Stimulated activated CD4-positive, alpha-beta T cell treated with anti-CD3 and anti-CD28 coated beads, Interleukin-1b, Interleukin-23, amount 100 ng/mL, for 48 hours (primary cell): ENCODE data around the gene SLF2.
"Not testable (repeated sequence)": the region's sequence is repeated elsewhere in the genome, so short reads cannot be mapped to it uniquely, and the experiment has no call there.

ENCODE experiments used
- DNase-seq: peaks from one replicate; pipeline ENCODE4 v3.0.0-alpha.2; 2020

The SLF2 gene

GRCh38 chr10:100881556-100882213 is 31.1 kb upstream of the SLF2 start:
- no peak for DNase-seq

DNA sequence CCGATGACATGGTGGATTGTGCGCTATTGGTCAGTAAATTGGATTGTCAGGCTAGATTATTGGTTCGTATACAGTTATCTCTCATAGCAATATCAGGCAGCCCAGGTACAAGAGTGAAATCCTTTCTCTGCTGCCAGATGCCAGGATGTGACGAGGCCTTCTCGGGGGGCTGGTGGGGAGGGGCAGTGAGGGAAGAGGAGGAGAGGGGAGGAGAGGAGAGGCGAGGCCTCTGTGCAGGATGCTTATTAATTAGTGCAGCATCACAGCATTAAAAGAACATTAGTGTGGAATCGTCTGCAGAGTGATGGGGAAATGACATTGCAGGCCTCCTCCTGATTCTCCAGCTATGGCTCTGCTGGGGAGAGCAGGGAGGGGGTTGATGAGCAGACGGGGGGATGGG is 30.5 kb upstream of the SLF2 start:
- DNase-seq = no peak

DNA sequence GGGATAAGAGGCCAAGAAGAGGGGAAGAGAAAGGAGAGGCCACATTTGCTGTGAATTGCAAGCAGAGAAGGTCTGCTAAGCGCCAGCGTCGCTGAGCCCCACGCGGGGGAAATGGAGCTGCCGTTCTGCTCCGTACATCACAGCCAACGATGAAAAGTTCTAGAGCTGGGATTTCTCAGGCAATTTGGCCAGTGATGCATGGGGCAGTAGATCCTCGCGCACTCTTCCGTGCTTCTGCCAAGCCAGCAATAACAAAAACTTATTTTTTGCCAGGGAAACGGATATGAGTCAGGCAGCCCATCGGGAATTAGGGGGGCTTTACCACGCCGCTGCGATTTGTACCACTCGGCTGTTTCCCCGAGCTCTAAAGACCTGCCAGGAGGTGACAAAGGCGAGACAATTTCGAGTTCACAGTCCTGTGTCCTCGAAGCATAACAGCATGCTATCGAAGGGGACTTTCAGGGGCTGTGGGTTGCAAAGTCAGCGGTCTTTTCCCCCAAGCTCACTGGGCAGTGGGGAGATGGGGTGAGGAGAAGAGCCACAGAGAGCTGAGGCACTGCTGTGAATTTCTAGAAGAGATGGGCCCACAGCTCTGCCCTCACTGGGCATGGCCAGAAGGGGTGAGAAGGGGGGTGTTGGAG is 30.0 kb upstream of the SLF2 start:
- no peak for DNase-seq

DNA sequence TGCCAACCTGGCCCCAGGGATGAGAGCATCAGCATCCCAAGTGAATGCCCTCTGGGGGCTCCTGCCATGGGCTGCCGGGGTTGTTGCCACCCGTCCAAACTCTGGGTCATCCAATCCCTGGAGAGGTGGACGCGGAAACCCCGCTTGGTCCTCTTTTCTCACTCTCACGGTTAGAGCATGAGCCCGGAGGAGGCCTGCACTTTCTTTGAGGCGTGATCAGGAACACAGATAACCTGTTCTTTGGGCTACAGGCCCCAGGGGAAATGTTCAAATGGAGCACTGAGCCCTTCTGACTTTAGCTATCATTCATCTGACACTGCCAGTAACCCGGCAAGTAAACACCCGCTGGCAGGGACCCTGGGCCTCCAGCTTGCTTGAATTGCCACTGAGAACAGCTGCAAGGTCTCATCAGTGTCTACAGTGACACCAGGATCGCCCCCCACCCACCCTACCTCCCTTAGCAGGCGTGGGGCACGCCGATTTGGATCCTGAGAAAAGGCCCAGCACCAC is 29.4 kb upstream of the SLF2 start:
- DNase-seq = no peak

DNA sequence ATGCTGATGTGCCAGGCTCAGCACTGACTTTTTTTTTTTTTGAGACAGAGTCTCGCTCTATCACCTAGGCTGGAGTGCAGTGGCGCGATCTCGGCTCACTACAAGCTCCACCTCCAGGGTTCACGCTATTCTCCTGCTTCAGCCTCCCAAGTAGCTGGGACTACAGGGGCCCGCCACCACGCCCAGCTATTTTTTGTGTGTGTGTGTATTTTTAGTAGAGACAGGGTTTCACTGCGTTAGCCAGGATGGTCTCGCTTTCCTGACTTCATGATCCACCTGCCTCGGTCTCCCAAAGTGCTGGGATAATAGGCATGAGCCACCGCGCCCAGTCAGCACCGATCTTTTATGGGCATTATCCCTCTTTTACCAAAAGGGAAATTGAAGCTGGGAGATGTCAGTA is 27.2 kb upstream of the SLF2 start:
- DNase-seq = not testable (repeated sequence)

DNA sequence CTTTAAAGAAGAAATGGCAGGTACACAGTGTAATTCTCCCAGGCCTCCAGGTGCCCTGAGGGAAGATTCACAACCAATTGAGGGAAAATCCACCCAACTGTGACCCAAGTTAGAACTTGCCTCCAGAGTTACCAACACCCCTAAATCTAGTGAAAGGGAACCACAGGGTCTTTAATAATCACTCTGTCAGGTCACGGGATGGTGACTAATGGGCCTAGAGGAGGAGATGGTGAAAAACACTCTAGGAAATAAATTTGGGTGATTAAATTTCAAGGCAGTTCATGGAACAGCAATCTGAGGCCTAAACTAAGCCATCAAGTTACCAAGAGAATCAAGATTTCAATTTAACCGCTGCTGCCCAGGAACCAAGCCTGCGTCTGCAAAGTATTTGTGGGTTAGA is 26.7 kb upstream of the SLF2 start:
- no peak for DNase-seq

- no peak for DNase-seq
Measured at GRCh38 chr10:100886521-100886920, 26.2 kb upstream of the SLF2 start.

DNA sequence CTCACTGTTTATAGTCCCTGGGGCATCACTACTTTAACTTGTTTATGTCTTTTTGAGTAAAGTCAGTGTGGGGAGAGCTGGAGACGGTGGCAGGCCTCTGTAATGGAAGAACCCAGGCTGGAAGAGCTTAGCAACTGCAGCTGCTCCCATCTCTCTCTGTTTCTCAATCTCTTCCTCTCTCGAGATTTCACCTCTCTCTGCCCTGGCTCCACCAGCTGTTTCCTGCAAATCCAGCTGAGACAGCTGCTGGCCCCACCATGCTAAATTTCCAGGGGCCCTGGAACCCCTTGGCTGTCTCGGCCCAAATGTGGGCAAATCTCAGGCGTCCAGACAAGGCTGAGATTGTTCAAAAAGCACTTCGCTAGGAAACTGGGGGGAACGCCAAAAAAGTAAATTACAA is 25.8 kb upstream of the SLF2 start:
- DNase-seq = no peak

DNA sequence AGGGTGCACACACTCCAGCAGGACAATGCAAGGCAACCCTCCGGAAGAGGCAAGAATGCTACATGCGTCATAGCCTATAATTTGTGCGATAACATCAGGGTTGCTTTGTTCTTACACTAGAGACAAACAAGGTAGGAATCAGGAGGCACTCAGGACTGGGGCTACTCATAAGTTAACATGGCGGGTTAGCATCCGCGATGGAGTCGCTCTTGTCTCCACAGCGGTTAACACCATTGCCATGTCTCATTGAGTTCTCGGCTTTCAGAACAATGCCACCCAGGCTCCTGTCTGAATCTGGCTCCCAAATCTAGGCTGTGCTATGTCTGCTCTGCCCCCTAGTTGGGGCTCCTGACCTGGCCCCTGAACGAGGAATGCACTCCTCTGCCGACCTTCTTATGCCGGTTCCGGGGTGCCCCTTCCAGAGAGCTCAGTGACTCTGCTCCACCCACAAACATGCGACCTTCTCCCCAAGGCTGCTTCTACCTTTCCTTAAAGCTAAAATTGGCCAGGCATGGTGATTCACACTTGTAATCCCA is 24.9 kb upstream of the SLF2 start:
- no peak for DNase-seq

DNA sequence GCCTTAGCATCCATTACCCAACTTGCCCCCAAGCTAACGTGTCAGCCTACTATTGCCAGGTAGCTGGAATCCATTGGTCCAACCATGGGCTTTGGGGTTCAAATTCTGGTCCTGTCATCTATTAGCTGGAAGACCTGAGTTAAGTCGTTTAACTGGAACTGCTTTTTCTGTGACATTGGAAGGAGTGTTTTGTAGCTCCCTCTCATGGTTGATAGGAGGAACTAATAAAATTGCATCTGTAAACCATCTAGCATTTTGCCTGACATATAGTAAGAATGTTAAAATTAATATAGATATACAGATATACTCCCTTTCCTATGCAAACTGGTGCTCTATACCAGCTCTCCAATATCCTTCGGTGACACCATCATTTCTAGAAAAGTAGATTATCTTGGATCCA is 23.8 kb upstream of the SLF2 start:
- no peak for DNase-seq

- DNase-seq = no peak
Measured at GRCh38 chr10:100889546-100889945, 23.2 kb upstream of the SLF2 start.

GRCh38 chr10:100890141-100890672 is 22.6 kb upstream of the SLF2 start:
- DNase-seq = no peak

DNA sequence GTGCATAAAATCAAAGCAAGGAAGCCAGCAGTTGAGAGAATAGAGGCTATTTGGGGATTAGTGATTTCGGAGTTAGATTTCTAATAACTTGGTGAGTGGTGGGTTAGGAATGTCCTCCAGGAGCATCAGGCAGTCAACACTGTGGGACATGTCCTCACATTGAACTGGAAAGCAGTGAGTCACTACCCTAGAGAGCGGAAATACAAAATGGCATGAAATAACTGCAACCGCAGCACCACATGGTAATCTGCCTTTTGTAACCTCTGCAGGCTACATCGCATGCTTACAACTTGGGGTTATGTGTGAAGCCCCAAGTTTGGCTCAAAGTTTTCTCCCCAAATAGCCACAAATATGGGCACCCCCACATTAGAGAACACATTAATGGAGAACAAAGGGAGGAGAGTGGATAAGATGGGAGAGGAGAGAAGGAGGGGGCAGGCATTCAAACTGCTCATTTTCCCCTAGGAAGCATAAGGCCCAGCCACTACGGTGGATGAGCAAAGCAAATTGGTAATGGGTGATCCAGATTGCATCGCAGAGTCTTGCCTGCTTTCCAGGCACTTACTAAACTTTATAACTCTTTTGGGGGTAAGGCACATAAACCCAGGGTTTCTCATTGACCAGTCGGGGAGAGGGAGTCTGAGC is 22.0 kb upstream of the SLF2 start:
- no peak for DNase-seq

- no peak for DNase-seq
Measured at GRCh38 chr10:100894033-100894432, 18.7 kb upstream of the SLF2 start.

- no peak for DNase-seq
Measured at GRCh38 chr10:100894589-100895294, 18.0 kb upstream of the SLF2 start.

- DNase-seq = no peak
Measured at GRCh38 chr10:100895346-100895745, 17.4 kb upstream of the SLF2 start.

DNA sequence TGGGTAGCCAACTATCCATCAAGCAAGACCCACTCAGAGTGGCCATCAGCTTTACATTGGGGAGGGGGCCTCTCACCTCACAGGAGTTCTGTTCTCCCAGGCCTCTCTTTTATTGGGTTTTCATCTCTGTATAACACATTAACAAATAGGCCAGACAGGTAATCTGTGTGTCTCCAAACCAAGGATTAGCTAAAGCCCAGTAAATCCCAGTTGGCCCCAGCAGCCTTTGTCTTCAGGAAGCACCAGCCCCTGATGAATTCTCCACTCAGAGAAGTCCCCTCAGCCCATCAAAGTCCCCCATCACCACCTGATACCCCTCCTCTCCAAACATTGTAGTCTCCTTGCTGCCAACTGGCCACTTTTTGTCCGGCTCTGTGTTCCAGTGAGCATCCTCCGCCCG is 16.9 kb upstream of the SLF2 start:
- DNase-seq = no peak

DNA sequence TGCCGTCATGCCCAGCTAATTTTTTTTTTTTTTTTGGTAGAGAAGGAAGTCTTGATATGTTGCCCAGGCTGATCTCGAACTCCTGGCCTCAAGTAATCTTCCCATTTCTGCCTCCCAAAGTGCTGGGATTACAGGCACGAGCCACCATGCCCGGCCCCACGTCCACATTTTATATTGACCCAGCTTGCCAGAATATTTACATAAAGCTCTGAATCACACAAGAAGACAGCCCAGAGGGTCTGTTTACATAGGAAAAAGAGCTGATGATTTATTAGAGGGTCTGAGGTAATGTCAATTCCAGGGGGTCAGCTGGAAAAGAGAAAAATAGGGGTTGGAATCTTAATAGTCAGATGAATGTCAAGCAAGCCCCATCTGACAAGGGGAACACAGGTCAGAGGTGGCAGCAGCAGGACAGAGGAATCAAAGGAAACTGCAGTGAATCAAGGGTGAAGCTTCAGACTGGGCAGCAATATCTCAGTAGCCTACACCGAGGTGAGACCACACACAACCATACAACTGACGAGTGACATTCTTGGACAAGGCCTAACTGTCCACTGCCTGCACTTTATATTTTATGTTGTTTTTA is 15.8 kb upstream of the SLF2 start:
- DNase-seq = no peak

DNA sequence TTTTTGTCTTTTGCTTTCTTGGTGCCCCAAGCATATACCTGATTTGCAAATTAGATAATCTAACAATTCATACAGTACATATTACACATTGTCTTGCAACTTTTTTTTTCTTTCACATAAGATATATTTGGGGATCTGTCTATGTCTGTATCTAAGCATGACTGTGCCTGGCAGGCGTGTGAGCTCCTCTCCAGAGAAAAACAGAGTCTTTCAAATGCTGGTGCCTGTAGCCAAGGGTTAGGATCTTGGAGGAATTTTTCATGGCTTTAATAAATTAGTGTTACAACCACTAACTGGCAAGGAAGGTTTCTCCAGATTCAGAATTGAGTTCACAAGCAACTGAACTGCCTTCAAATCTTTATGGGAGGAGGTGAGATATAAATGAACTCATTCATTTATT is 14.8 kb upstream of the SLF2 start:
- DNase-seq = no peak

DNA sequence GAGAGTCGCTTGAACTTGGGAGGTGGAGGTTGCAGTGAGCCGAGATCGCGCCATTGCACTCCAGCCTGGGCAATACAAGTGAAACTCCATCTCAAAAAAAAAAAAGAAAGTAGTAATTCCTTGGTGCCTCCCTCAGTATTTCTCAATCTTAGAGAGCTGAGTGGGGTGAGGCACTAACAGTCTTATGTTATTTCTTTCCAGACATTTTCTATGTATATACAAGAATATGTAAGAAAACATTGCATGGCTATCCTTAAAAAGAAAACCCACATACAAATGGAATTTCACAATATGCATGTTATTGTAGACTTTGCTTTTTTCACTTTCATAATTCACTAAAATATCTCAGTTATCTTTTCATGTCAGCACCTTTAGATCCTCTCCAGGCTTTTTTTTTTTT is 13.6 kb upstream of the SLF2 start:
- DNase-seq = no peak

DNA sequence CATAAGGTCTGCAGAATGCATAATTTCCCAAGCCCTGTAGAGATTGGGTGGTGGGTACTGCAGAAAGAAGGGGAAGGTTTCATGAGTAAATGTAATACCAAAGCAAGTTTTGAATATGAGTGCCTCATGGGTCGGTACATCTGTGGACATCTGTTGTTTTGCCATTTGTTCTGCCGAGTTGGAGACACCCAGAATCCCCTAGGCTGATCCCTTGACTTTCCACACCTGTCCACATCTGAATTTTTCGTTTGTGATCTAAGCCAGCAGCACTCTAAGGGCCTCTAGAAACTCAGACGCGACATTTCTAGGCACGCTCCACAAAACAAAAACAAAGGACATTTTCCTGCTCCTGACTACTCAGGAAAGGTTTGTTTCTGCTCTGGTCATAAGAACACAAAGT is 11.7 kb upstream of the SLF2 start:
- DNase-seq = no peak

GRCh38 chr10:100902622-100903021 is 10.1 kb upstream of the SLF2 start:
- no peak for DNase-seq

GRCh38 chr10:100904917-100905316 is 7.8 kb upstream of the SLF2 start:
- DNase-seq = no peak
